ENCODE measurements around the gene NOX4. TPM values are rescaled to one million over a fixed set of nuclear protein-coding genes. Genes with fewer than 3 reads are reported as not detected.
"Not testable (repeated sequence)": the region's sequence is repeated elsewhere in the genome, so short reads cannot be mapped to it uniquely, and the experiment has no call there.

NOX4 gene
- total RNA-seq, 1 donor from 2014 or later: 9.8 TPM

DNA sequence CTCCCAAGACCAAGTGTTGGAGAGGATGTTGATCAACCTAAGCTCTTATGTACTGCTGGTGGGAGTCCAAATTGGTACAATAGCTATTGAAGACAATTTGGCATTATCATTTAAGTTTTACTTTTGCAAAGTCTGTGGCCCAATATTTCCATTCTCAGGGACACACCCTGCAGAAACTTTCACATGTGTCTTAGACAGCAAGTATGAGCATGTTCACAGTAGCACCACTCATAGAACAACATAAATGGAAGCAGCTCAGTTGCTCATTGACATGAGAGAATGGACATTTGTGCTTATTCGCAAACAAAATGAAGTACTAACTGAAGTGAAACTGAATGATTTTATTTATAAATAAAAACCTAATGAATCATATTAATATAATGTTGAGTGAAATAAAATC, 135.5 kb downstream of the NOX4 start:
- DNase-seq (ENCODE audit: extremely low spot score in 2 of 2): no peak
- Histone ChIP-seq H3K27me3 (no peaks in the 10 kb centered on the region), H3K27ac (no peak overlapping the region), H3K9me3 (no peaks in the 10 kb centered on the region), H3K36me3 (no peaks in the 10 kb centered on the region), H3K4me1 (no peaks in the 10 kb centered on the region), H3K4me3 (no peak overlapping the region)
- intact Hi-C loops (cut with DNase I): no loop called here
- TF ChIP-seq POLR2A (IDR thresholded peaks at IDR 0.05): no peak
- TF ChIP-seq CTCF (IDR thresholded peaks at IDR 0.05): no peak
- no peak for TF ChIP-seq POLR2AphosphoS5 (IDR thresholded peaks at IDR 0.05; ENCODE audit: insufficient read depth in 1 of 2, low read depth in 1 of 2)

DNA sequence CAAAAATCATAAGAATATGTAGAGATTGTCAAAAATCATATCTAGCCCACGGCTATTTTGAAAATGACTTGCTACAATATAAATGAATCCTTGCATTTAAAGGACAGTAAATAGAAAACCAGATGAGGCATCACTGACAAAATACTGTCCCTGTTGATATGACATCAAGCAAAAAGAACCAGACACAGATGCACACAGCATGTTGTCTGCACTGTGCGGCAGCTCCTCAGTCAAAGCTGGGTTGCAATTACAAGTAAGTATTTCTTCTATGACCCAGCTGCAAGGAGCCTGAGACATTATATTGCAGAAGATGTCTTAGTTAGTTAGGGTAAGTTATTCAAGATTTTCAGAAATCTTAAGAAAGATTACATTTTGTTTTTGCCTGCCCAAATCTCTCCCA, 136.7 kb downstream of the NOX4 start:
- intact Hi-C loops (cut with DNase I); H3K36me3 ChIP-seq; H3K9me3 ChIP-seq; H3K27ac ChIP-seq; H3K4me3 ChIP-seq; H3K4me1 ChIP-seq; H3K27me3 ChIP-seq; DNase-seq (ENCODE audit: extremely low spot score in 2 of 2): not testable (repeated sequence)

DNA sequence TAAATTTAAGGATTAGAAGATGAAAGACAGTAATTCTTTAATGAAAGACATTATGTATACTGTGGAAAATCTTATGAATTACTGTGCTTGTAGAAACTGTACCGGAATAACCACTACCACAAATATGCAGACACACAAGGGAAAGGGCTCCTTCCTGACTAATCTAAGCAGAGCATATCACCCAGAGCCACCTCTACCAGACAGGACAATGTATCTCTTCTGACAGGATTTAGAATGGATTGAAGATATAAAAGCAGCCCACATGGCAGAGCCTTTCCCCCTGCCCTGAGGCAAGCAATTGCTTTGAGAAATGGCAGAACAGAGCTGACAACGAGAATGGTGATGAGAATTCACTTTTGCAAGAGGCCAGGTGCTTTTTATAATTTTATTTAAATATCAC, 144.1 kb downstream of the NOX4 start:
- no peaks in the 10 kb centered on the region for H3K27me3 ChIP-seq
- no peak overlapping the region for H3K27ac ChIP-seq
- H3K36me3 ChIP-seq: no peaks in the 10 kb centered on the region
- intact Hi-C loops (cut with DNase I): no loop called here
- no peaks in the 10 kb centered on the region for H3K9me3 ChIP-seq
- DNase-seq (ENCODE audit: extremely low spot score in 2 of 2): no peak
- TF ChIP-seq POLR2AphosphoS5 (IDR thresholded peaks at IDR 0.05; ENCODE audit: insufficient read depth in 1 of 2, low read depth in 1 of 2) (no peak), CTCF (IDR thresholded peaks at IDR 0.05) (no peak), POLR2A (IDR thresholded peaks at IDR 0.05) (no peak)
- H3K4me3 ChIP-seq: no peak overlapping the region
- H3K4me1 ChIP-seq: peaks cover 4% of the 10 kb centered on the region

- Histone ChIP-seq H3K27me3 (no peaks in the 10 kb centered on the region), H3K27ac (no peak overlapping the region), H3K4me3 (no peak overlapping the region), H3K9me3 (no peaks in the 10 kb centered on the region), H3K4me1 (peaks cover 4% of the 10 kb centered on the region), H3K36me3 (no peaks in the 10 kb centered on the region)
- DNase-seq (ENCODE audit: extremely low spot score in 2 of 2): no peak
- no peak for TF ChIP-seq POLR2A (IDR thresholded peaks at IDR 0.05)
- no peak for TF ChIP-seq CTCF (IDR thresholded peaks at IDR 0.05)
- no peak for TF ChIP-seq POLR2AphosphoS5 (IDR thresholded peaks at IDR 0.05; ENCODE audit: insufficient read depth in 1 of 2, low read depth in 1 of 2)
- intact Hi-C loops (cut with DNase I): no loop called here
Observed at GRCh38 chr11:89346601-89347000, 144.6 kb downstream of the NOX4 start.

DNA sequence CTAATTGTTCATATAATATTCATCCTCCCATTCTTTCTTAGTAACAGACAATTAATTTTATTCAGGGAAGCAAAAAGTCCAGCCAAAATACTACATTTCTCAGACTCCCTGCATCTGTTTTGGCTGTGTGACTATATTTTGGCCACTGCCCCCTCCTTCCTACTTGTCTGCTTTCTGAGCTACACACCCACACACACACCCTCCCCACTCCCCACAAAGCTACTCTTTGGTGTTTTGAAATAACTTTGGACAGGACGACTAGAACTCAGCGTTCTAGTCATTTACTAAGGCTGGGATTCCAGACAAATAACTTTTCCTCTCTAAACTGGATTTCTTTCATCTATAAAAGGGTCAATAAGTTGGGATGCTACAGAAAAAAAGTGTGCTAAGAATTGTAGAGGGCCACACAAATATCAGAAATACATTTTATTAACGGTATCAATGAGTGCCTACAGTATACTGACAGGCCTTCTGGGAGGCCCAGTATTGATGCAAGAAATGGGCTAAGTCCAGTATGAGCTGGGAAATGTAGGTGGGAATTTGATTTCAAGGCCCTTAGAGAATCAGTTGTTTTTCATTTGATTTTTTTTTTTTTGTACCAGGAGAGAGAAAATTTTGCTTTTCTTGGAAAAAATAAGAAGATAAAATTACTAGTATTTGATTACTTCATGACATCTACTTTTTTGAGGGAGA, 148.1 kb downstream of the NOX4 start:
- H3K4me1 ChIP-seq; H3K4me3 ChIP-seq; H3K27me3 ChIP-seq; H3K36me3 ChIP-seq; H3K9me3 ChIP-seq; DNase-seq (ENCODE audit: extremely low spot score in 2 of 2); intact Hi-C loops (cut with DNase I): not testable (repeated sequence)
- H3K27ac ChIP-seq: peak overlapping the region; percentile 13

- H3K9me3 ChIP-seq; H3K4me1 ChIP-seq; DNase-seq (ENCODE audit: extremely low spot score in 2 of 2); intact Hi-C loops (cut with DNase I); H3K27ac ChIP-seq; H3K27me3 ChIP-seq; H3K4me3 ChIP-seq; H3K36me3 ChIP-seq: not testable (repeated sequence)
- TF ChIP-seq POLR2AphosphoS5 (IDR thresholded peaks at IDR 0.05; ENCODE audit: insufficient read depth in 1 of 2, low read depth in 1 of 2): peak in 1 of 2 donors; percentile 42
Observed at GRCh38 chr11:89340450-89340849, 150.7 kb downstream of the NOX4 start.

DNA sequence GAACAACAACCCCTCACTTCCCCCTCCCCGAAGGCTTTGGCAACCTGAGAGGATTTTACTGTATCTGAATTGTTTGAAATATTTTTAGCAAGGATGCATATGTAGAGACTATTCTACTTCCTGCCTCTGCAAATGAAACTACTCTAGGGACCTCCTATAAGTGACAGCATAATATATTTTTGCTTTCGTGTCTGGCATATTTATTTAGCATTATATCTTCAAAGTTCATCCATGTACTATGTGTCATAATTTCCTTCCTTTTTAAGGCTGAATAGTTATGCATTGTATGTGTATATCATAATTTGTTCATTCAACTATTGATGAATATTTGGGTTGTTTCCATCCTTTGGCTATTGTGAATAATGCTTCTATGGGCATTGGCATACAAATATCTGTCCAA, 153.1 kb downstream of the NOX4 start:
- H3K27me3 ChIP-seq; DNase-seq (ENCODE audit: extremely low spot score in 2 of 2); intact Hi-C loops (cut with DNase I); H3K36me3 ChIP-seq; H3K27ac ChIP-seq; H3K9me3 ChIP-seq; H3K4me1 ChIP-seq; H3K4me3 ChIP-seq: not testable (repeated sequence)

DNA sequence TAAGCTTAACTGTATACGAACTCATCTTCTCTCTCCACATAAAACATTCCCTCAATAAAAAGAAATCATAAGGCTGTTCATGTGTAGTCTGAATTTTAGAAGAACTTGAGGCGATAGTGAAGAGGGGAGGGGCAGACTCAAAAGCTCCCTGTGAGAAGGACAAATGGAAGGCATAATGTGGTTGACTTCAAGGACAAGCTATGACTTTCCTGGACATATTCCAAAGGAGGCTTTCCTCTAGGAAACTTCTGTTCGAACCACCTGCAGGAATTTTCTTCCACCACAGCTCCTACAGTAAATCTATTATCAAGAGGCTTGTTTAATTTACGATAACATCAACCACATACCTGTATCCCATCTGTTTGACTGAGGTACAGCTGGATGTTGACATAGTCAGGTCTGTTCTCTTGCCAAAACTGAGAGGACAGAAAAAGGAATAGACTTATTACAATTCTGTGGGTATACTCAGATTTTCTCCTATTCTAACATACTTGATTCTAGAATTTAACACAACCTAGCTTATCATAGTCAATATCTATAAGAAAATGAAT, 154.0 kb downstream of the NOX4 start:
- intact Hi-C loops (cut with DNase I); H3K27me3 ChIP-seq; H3K27ac ChIP-seq; DNase-seq (ENCODE audit: extremely low spot score in 2 of 2); H3K36me3 ChIP-seq; H3K4me3 ChIP-seq; H3K9me3 ChIP-seq; H3K4me1 ChIP-seq: not testable (repeated sequence)

All from vagina (tissue), 2 donors.